ENCODE results near the gene MRPS10.
"Not testable (repeated sequence)": the region's sequence is repeated elsewhere in the genome, so short reads cannot be mapped to it uniquely, and the experiment has no call there.

Gene MRPS10

GRCh38 chr6:42236682-42237473, 19.2 kb upstream of the MRPS10 start:
- DNase-seq = no peak

GRCh38 chr6:42236030-42236429, 18.4 kb upstream of the MRPS10 start:
- DNase-seq = no peak

- no peak for DNase-seq
Measured at GRCh38 chr6:42232035-42232434, 14.4 kb upstream of the MRPS10 start.

GRCh38 chr6:42230345-42231321, 13.0 kb upstream of the MRPS10 start:
- no peak for DNase-seq

- no peak for DNase-seq
Measured at GRCh38 chr6:42229506-42230119, 12.0 kb upstream of the MRPS10 start.

- DNase-seq = no peak
Measured at GRCh38 chr6:42228305-42228704, 10.6 kb upstream of the MRPS10 start.

- DNase-seq = no peak
Measured at GRCh38 chr6:42227173-42227850, 9.7 kb upstream of the MRPS10 start.

- no peak for DNase-seq
Measured at GRCh38 chr6:42226645-42227143, 9.0 kb upstream of the MRPS10 start.

- no peak for DNase-seq
Measured at GRCh38 chr6:42226161-42226611, 8.5 kb upstream of the MRPS10 start.

GRCh38 chr6:42225419-42225818, 7.8 kb upstream of the MRPS10 start:
- DNase-seq = no peak

- DNase-seq = no peak
Measured at GRCh38 chr6:42225029-42225339, 7.3 kb upstream of the MRPS10 start.

GRCh38 chr6:42224222-42225028, 6.8 kb upstream of the MRPS10 start:
- DNase-seq = no peak

GRCh38 chr6:42222448-42222847, 4.8 kb upstream of the MRPS10 start:
- DNase-seq = no peak

GRCh38 chr6:42221546-42221945, 3.9 kb upstream of the MRPS10 start:
- no peak for DNase-seq

GRCh38 chr6:42220807-42221206, 3.1 kb upstream of the MRPS10 start:
- DNase-seq = no peak

GRCh38 chr6:42217157-42217518, 523 bp downstream of the MRPS10 start:
- no peak for DNase-seq

- not testable (repeated sequence) for DNase-seq
Measured at GRCh38 chr6:42216495-42216894, 1.2 kb downstream of the MRPS10 start.

- DNase-seq = no peak
Measured at GRCh38 chr6:42212442-42212841, 5.2 kb downstream of the MRPS10 start.

GRCh38 chr6:42211726-42212125, 5.9 kb downstream of the MRPS10 start:
- DNase-seq = no peak

- no peak for DNase-seq
Measured at GRCh38 chr6:42210551-42210950, 7.1 kb downstream of the MRPS10 start.

GRCh38 chr6:42207559-42207958, 10.1 kb downstream of the MRPS10 start:
- not testable (repeated sequence) for DNase-seq

- no peak for DNase-seq
Measured at GRCh38 chr6:42204768-42205282, 12.8 kb downstream of the MRPS10 start.

Data from activated effector memory CD4-positive, alpha-beta T cell treated with Interleukin-2 at 50 U/mL for 16 hours (primary cell).